T-cell (primary cell): ENCODE measurements around the gene PDXDC1. TPM values are rescaled to one million over a fixed set of nuclear protein-coding genes. Genes with fewer than 3 reads are reported as not detected.
"Not testable (repeated sequence)": the region's sequence is repeated elsewhere in the genome, so short reads cannot be mapped to it uniquely, and the experiment has no call there.

Source experiments
- ATAC-seq, 4 experiments: fragments of 200-7000 bp in 3 of 4; fragments of 150-1000 bp in 1 of 4; cut with Tn5 transposase; replicated peaks in 1 of 4; 1 replicate in 3 of 4; 2 replicates in 1 of 4; pipeline ENCODE4 v1.10.0; 2021; ENCODE audit warnings: moderate library complexity in 3 of 4, mild to moderate bottlenecking in 2 of 4, moderate number of reproducible peaks in 1 of 4
- CTCF ChIA-PET, 2 donors: fragments of 300-600 bp; sonication (Branson Sonifier 250); formaldehyde crosslinking; loops; one replicate each; lab custom pipeline; 2022; ENCODE audit warnings: antibody characterized with exemption in 2 of 2; lab: Charles Lee
- POLR2A ChIA-PET, 2 donors: fragments of 300-600 bp; sonication (Branson Sonifier 250); formaldehyde crosslinking; loops; one replicate each; lab custom pipeline; 2022; ENCODE audit warnings: antibody characterized with exemption in 2 of 2; lab: Charles Lee
- DNase-seq, 35 experiments: peaks; one replicate each; pipeline versions ENCODE4 v3.0.0 to v3.0.0-alpha.2; 2013 to 2023
- H3K27ac ChIP-seq: one replicate; pipeline ENCODE4 v1.5.1; 2013; ENCODE audit warnings: low read length
- H3K27me3 ChIP-seq, 2 experiments: replicated peaks in 1 of 2; 1 replicate in 1 of 2; 2 replicates in 1 of 2; pipeline versions ENCODE4 v1.6.1 to v1.7.0; 2013; ENCODE audit warnings: low read length in 1 of 2, mixed read lengths in 1 of 2; ENCODE audit not compliant: control insufficient read depth in 2 of 2, insufficient read depth in 2 of 2; ENCODE audit errors: extremely low read depth in 1 of 2
- H3K36me3 ChIP-seq, 2 donors: 1 replicate in 1 of 2; 2 replicates in 1 of 2; pipeline versions ENCODE4 v1.6.1 to v1.7.0; 2013; ENCODE audit warnings: low read length in 1 of 2; ENCODE audit not compliant: control insufficient read depth in 2 of 2, insufficient read depth in 1 of 2; ENCODE audit errors: extremely low read depth in 1 of 2
- H3K4me1 ChIP-seq, 2 experiments: 1 replicate in 1 of 2; 2 replicates in 1 of 2; pipeline versions ENCODE4 v1.6.1 to v1.7.0; 2013; ENCODE audit warnings: low read length in 2 of 2, mixed read lengths in 1 of 2; ENCODE audit not compliant: insufficient read depth in 2 of 2, control insufficient read depth in 1 of 2; ENCODE audit errors: extremely low read depth in 1 of 2
- H3K4me3 ChIP-seq, 2 donors: 1 replicate in 1 of 2; 2 replicates in 1 of 2; pipeline versions ENCODE4 v1.5.1 to v1.7.0; 2013; ENCODE audit warnings: mild to moderate bottlenecking in 2 of 2, low read length in 1 of 2, moderate library complexity in 1 of 2; ENCODE audit not compliant: control insufficient read depth in 1 of 2; ENCODE audit errors: extremely low read depth in 1 of 2
- H3K9me3 ChIP-seq: 2 replicates; pipeline ENCODE4 v1.7.0; 2013
- H3K27ac Mint-ChIP-seq, 2 donors: one replicate each; pipeline ENCODE4 v1.8.0; 2020 to 2021; ENCODE audit warnings: mild to moderate bottlenecking in 2 of 2, mixed read lengths in 2 of 2
- H3K27me3 Mint-ChIP-seq, 2 donors: one replicate each; pipeline ENCODE4 v1.8.0; 2021 to 2022; ENCODE audit warnings: mixed read lengths in 2 of 2
- H3K36me3 Mint-ChIP-seq: one replicate; pipeline ENCODE4 v1.8.0; 2021; ENCODE audit warnings: mixed read lengths
- H3K4me1 Mint-ChIP-seq, 3 donors: one replicate each; pipeline ENCODE4 v1.8.0; 2020 to 2022; ENCODE audit warnings: mixed read lengths in 3 of 3, mild to moderate bottlenecking in 1 of 3
- H3K4me3 Mint-ChIP-seq, 3 donors: one replicate each; pipeline ENCODE4 v1.8.0; 2020 to 2022; ENCODE audit warnings: mild to moderate bottlenecking in 3 of 3, mixed read lengths in 3 of 3, moderate library complexity in 3 of 3
- H3K9me3 Mint-ChIP-seq, 3 donors: one replicate each; pipeline ENCODE4 v1.8.0; 2020 to 2022; ENCODE audit warnings: mixed read lengths in 3 of 3
- WGBS: methylation state at CpG from one replicate; pipeline ENCODE4 v1.1.5; 2013; ENCODE audit warnings: missing lambda C conversion rate; ENCODE audit not compliant: insufficient coverage; 5-methylcytosine and 5-hydroxymethylcytosine counted together
- total RNA-seq, 35 experiments: library from RNA in 6 of 35; stranded (reverse) in 6 of 35; fragments of 120-200 nt in 1 of 35; gene quantifications; one replicate each; pipeline versions ENCODE4 v1.2.1 to v1.2.4 and lab custom pipeline; 2013 to 2026

PDXDC1 gene
- total RNA-seq, 5 donors from 2014 or later (not counting 1 experiment from before 2014, with no cell fraction given): 63.3 to 84.7 (median 72.4) TPM

DNA sequence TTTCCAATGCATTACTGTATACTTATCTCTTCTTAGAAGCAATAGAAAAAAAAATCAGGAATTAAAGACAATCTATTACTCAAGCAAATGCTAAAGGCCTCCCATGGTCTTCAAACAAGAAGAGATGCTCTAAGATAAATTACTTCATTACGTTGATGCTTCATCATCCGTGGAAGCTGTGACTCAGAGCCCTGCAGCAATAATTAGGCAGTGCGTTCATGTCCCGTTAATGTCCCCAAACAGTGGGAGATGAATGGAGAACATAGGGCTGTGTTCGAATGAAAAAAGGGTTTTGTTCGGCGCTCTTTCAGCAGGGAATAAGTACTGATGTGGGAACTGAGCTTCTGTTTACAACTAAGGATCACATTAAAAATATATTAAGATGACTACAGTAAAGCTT lies 15.9 kb upstream of the PDXDC1 start:
- H3K36me3 Mint-ChIP-seq: peaks cover 6% of the 10 kb centered on the region
- ChIA-PET POLR2A (no interaction called here), CTCF (interaction anchor here in 1 of 2 donors (0.5 kb wide), 1 partner anchor 34 kb away, joined by 5 read pairs; no protein-coding TSS in a partner anchor)
- H3K9me3 Mint-ChIP-seq: peaks cover 0 to 9% (median 6%) of the 10 kb centered on the region in 3 donors
- Histone ChIP-seq H3K9me3 (no peaks in the 10 kb centered on the region), H3K27me3 (peaks cover 0 to 25% of the 10 kb centered on the region in 2 experiments), H3K4me1 (no peaks in the 10 kb centered on the region), H3K27ac (no peak overlapping the region), H3K4me3 (no peak overlapping the region), H3K36me3 (no peaks in the 10 kb centered on the region)
- H3K27me3 Mint-ChIP-seq: peaks cover 11 to 14% of the 10 kb centered on the region in 2 donors
- DNase-seq: no peak
- H3K4me3 Mint-ChIP-seq: no peak overlapping the region
- no peak for ATAC-seq
- H3K4me1 Mint-ChIP-seq: no peaks in the 10 kb centered on the region
- no peak overlapping the region for H3K27ac Mint-ChIP-seq
- no CpG with 5 or more reads among the region's 7 CpGs for WGBS

DNA sequence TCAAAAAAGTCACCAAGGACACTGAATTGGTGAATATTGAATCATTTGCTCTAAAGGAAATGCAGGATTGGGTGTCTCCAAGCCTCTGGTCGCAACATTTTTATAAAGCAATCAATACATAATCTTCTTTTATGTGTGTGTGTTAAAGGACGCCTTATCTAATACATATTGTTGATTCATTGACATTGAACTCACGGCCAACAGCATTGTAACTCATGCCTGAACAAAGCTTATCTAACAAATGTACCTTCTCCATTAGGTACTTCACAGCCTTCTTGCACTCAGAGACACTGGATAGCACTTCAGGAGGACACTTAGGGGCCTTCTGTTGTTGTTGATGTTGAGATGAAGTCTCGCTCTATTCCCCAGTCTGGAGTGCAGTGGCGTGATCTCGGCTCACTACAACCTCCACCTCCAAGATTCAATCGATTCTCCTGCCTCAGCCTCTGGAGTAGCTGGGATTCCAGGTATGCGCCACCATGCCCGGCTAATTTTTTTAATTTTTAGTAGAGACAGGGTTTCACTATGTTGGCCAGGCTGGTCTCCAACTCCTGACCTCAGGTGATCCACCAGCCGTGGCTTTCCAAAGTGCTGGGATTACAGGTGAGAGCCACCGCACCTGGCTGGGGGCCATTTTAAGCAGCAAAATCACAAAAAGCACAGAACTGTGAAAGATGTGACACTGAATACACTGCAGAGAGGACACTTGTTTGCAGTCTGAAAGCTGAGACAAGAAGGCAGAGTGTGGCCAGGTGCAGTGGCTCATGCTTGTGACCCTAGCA lies 13.2 kb upstream of the PDXDC1 start:
- H3K27ac Mint-ChIP-seq: no peak overlapping the region
- H3K36me3 Mint-ChIP-seq: peaks cover 6% of the 10 kb centered on the region
- ChIA-PET POLR2A (no interaction called here), CTCF (no interaction called here)
- no peak overlapping the region for H3K4me3 Mint-ChIP-seq
- no peak overlapping the region for H3K4me3 ChIP-seq
- H3K36me3 ChIP-seq: no peaks in the 10 kb centered on the region
- peaks cover 0 to 9% (median 6%) of the 10 kb centered on the region in 3 donors for H3K9me3 Mint-ChIP-seq
- peaks cover 15 to 20% of the 10 kb centered on the region in 2 donors for H3K27me3 Mint-ChIP-seq
- peaks cover 0 to 39% of the 10 kb centered on the region in 2 experiments for H3K27me3 ChIP-seq
- DNase-seq (no peak), ATAC-seq (no peak)
- H3K9me3 ChIP-seq: no peaks in the 10 kb centered on the region
- no peak overlapping the region for H3K27ac ChIP-seq
- H3K4me1 Mint-ChIP-seq: no peaks in the 10 kb centered on the region
- 94% methylated on average over 4 of the region's 11 CpGs for WGBS
- H3K4me1 ChIP-seq: no peaks in the 10 kb centered on the region

DNA sequence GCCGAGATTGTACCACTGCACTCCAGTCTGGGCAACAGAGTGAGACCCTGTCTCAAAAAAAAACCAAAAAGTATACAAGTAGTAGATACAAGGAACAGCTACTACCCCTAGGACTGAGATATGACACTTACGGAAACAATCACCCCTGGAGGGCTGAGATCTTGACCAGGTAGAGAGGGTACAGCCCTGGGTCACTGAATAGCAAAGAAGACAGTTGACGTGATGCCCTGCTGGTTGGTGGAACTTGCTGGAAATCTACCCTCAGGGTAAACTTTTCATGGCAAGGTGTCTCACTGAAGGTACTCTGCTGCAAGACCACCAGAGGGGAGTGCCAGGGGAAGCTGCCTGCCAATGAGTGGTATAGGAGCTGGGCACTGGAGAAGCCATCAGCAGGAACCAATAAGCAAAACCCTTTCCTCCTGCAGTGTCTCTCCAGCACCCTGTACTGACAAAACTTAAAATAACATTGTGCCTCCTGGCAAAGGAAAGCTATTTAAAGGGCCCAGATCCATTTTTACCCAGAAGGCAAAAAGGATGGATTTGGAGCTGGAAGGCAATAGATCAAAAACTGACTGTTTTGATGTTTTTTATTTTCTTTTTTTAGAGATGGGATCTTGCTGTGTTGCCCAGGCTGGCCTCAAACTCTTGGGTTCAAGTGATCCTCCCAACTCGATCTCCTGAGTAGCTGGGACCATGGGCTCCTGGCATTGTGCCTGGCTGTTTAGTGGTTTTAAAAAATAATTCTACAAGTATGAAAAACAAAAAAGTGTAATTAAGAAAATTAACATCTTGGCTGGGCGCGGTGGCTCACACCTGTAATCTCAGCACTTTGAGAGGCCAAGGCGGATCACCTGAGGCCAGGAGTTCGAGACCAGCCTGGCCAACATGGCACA lies 11.3 kb upstream of the PDXDC1 start:
- peaks cover 0 to 9% (median 6%) of the 10 kb centered on the region in 3 donors for H3K9me3 Mint-ChIP-seq

DNA sequence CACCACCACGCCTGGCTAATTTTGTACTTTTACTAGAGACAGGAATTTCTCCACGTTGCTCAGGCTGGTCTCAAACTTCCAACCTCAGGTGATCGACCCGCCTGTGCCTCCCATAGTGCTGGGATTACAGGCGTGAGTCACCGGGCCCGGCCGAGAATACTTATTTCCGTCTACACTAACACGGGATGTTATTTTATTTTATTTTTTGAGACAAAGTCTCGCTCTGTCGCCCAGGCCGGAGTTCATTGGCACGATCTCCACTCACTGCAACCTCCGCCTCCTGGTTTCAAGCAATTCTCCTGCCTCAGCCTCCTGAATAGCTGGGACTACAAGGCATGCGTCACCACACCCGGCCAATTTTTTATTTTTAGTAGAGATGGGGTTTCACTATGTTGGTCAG lies 9.5 kb upstream of the PDXDC1 start:
- Histone ChIP-seq H3K27me3 (peaks cover 0 to 35% of the 10 kb centered on the region in 2 experiments), H3K9me3 (no peaks in the 10 kb centered on the region), H3K4me3 (no peak overlapping the region), H3K4me1 (no peaks in the 10 kb centered on the region), H3K27ac (no peak overlapping the region), H3K36me3 (no peaks in the 10 kb centered on the region)
- H3K27me3 Mint-ChIP-seq: peaks cover 17 to 20% of the 10 kb centered on the region in 2 donors
- no peak overlapping the region for H3K27ac Mint-ChIP-seq
- DNase-seq: no peak
- 90% methylated on average over 14 of the region's 17 CpGs for WGBS
- H3K4me1 Mint-ChIP-seq: no peaks in the 10 kb centered on the region
- ChIA-PET CTCF (no interaction called here), POLR2A (no interaction called here)
- no peak for ATAC-seq
- no peak overlapping the region for H3K4me3 Mint-ChIP-seq
- peaks cover 6% of the 10 kb centered on the region for H3K36me3 Mint-ChIP-seq
- peaks cover 0 to 9% (median 6%) of the 10 kb centered on the region in 3 donors for H3K9me3 Mint-ChIP-seq

More for the DNA sequence above, 11.3 kb upstream of the PDXDC1 start:
- ChIA-PET POLR2A (interaction anchor here in 1 of 2 donors (0.6 kb wide), 1 partner anchor 132 kb away, joined by 5 read pairs; no protein-coding TSS in a partner anchor), CTCF (interaction anchor here in 1 of 2 donors (0.7 kb wide), 1 partner anchor 925 kb away, joined by 3 read pairs; no protein-coding TSS in a partner anchor)
- no peaks in the 10 kb centered on the region for H3K4me1 ChIP-seq
- no peaks in the 10 kb centered on the region for H3K4me1 Mint-ChIP-seq
- no peak overlapping the region for H3K27ac Mint-ChIP-seq
- H3K4me3 Mint-ChIP-seq: no peak overlapping the region
- H3K27ac ChIP-seq: no peak overlapping the region
- 100% methylated on average over 1 of the region's 8 CpGs for WGBS
- H3K36me3 Mint-ChIP-seq: peaks cover 6% of the 10 kb centered on the region
- peaks cover 17 to 20% of the 10 kb centered on the region in 2 donors for H3K27me3 Mint-ChIP-seq
- H3K9me3 ChIP-seq: no peaks in the 10 kb centered on the region
- H3K36me3 ChIP-seq: no peaks in the 10 kb centered on the region
- DNase-seq (no peak), ATAC-seq (no peak)
- peaks cover 0 to 36% of the 10 kb centered on the region in 2 experiments for H3K27me3 ChIP-seq
- H3K4me3 ChIP-seq: no peak overlapping the region

DNA sequence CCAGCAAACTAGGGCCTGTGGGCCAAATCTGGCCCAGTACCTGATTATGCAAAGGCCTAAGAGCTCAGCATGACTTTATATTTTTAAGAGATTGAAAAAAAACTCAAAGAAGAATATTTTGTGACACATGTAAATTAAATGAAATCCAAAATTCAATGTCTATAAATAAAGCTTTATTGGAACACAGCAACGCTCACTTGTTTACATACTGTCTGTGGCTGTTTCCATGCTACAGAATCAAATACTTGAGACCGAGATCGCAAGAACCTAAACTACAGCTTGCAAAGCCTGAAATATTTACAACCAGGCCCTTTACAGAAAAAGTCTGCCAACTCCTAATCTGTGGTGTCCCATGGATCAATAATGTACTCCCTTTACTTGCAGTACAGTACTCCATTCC lies 5.0 kb upstream of the PDXDC1 start:
- H3K36me3 Mint-ChIP-seq, H3K27ac ChIP-seq, H3K9me3 ChIP-seq, H3K4me3 Mint-ChIP-seq, H3K36me3 ChIP-seq, H3K9me3 Mint-ChIP-seq, H3K27ac Mint-ChIP-seq, H3K4me1 ChIP-seq, ATAC-seq, POLR2A ChIA-PET, H3K4me1 Mint-ChIP-seq, DNase-seq, H3K27me3 Mint-ChIP-seq, H3K4me3 ChIP-seq, H3K27me3 ChIP-seq: not testable (repeated sequence)
- 100% methylated on average over 3 of the region's 3 CpGs for WGBS
- CTCF ChIA-PET: interaction anchor here in 1 of 2 donors (0.6 kb wide), 1 partner anchor 23 kb away, joined by 5 read pairs; no protein-coding TSS in a partner anchor

DNA sequence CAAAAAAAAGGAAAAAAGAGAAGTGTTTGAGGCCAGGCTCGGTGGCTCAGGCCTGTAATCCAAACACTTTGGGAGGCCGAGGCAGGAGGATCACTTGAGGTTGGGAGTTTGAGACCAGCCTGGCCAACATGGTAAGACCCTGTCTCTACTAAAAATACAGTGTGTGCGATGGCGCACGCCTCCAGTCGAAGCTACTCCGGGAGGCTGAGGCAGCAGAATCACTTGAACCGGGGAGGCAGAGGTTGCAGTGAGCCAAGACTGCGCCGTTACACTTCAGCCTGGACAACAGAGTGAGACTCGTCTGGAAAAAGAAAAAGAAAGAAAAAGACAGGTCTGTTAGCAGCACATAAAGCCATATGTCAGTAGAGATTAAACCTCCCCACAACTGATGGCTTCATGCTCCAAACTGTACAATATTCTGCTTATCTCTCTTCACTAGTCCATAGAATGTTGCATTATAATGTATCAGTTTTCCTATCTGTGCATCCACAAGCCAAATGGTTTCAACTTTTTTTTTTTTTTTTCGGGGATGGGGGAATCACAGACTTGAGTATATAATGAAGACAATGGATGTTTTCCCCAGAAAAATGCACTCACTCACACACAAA lies 3.1 kb upstream of the PDXDC1 start:
- H3K36me3 Mint-ChIP-seq, CTCF ChIA-PET, H3K27me3 Mint-ChIP-seq, H3K27me3 ChIP-seq, H3K4me3 Mint-ChIP-seq, DNase-seq, H3K4me3 ChIP-seq, H3K36me3 ChIP-seq, ATAC-seq, POLR2A ChIA-PET, H3K9me3 ChIP-seq, H3K27ac ChIP-seq, H3K9me3 Mint-ChIP-seq: not testable (repeated sequence)
- H3K4me1 ChIP-seq: peaks cover 0 to 18% of the 10 kb centered on the region in 2 experiments
- peak overlapping the region in 1 of 2 donors; percentile 44 for H3K27ac Mint-ChIP-seq
- peaks cover 12 to 16% (median 16%) of the 10 kb centered on the region in 3 donors for H3K4me1 Mint-ChIP-seq
- WGBS: 92% methylated on average over 7 of the region's 12 CpGs
